Osteoblast (primary cell): ENCODE data around the gene TNFSF12. TPM values are rescaled to one million over a fixed set of nuclear protein-coding genes. Genes with fewer than 3 reads are reported as not detected.

Experiments used
- DNase-seq: peaks from one replicate; pipeline ENCODE4 v3.0.0; 2011; ENCODE audit warnings: low spot score, mixed read lengths; ENCODE audit not compliant: insufficient read length; ENCODE audit errors: missing footprints
- H2AFZ ChIP-seq: 2 replicates; pipeline ENCODE4 v1.6.0; 2011; ENCODE audit warnings: mild to moderate bottlenecking, low read length
- H3K27ac ChIP-seq: 2 replicates; pipeline ENCODE4 v1.5.1; 2011; ENCODE audit warnings: mild to moderate bottlenecking, low read depth, low read length, moderate library complexity
- H3K27me3 ChIP-seq: 2 replicates; pipeline ENCODE4 v1.6.0; 2012; ENCODE audit warnings: mild to moderate bottlenecking, control low read depth, inconsistent platforms, low read length, moderate library complexity; ENCODE audit not compliant: insufficient read depth
- H3K36me3 ChIP-seq: 2 replicates; pipeline ENCODE4 v1.5.1; 2011; ENCODE audit warnings: mild to moderate bottlenecking, low read length, control low read depth, moderate library complexity; ENCODE audit not compliant: insufficient read depth
- H3K4me1 ChIP-seq: 2 replicates; pipeline ENCODE4 v1.5.1; 2011; ENCODE audit warnings: mild to moderate bottlenecking, low read length, control low read depth, moderate library complexity; ENCODE audit not compliant: insufficient read depth
- H3K4me2 ChIP-seq: 2 replicates; pipeline ENCODE4 v1.6.0; 2011; ENCODE audit warnings: mild to moderate bottlenecking, low read length; ENCODE audit not compliant: insufficient read depth
- H3K4me3 ChIP-seq: fragments of 200-600 bp; sonication (generic); 3 replicates; pipeline ENCODE4 v1.5.1; 2012; ENCODE audit warnings: mild to moderate bottlenecking, low read length, inconsistent platforms; ENCODE audit not compliant: insufficient read depth
- H3K79me2 ChIP-seq: 2 replicates; pipeline ENCODE4 v1.6.0; 2012; ENCODE audit warnings: mild to moderate bottlenecking, low read length, control low read depth, inconsistent platforms; ENCODE audit not compliant: insufficient read depth
- H3K9me3 ChIP-seq: 2 replicates; pipeline ENCODE4 v1.5.1; 2011; ENCODE audit warnings: low read depth, low read length, control low read depth
- H4K20me1 ChIP-seq: 2 replicates; pipeline ENCODE4 v1.6.0; 2012; ENCODE audit warnings: mild to moderate bottlenecking, low read length, control low read depth; ENCODE audit not compliant: insufficient read depth
- CTCF ChIP-seq: IDR thresholded peaks from 2 replicates; pipeline ENCODE4 v1.5.1; 2011; ENCODE audit warnings: mild to moderate bottlenecking, low read depth, low read length, moderate library complexity; ENCODE audit errors: extremely low read depth
- total RNA-seq: library from RNA; depleted of rRNA; stranded (reverse); fragments of >200 nt; gene quantifications from 2 replicates; pipeline ENCODE4 v1.2.3, GENCODE V29; 2012

Gene TNFSF12
- total RNA-seq, 1 donor = 11.2 TPM

- peaks cover 30% of the 10 kb centered on the region for H3K4me1 ChIP-seq
- TF ChIP-seq CTCF = no peak
- no peak overlapping the region for H3K4me2 ChIP-seq
Measured at GRCh38 chr17:7559320-7560171, 10.7 kb downstream of the TNFSF12 start.

GRCh38 chr17:7560172-7561027 lies 11.5 kb downstream of the TNFSF12 start:
- Histone ChIP-seq H2AFZ (peak overlapping the region; percentile 95), H3K36me3 (peaks cover 16% of the 10 kb centered on the region), H3K79me2 (peaks cover 38% of the 10 kb centered on the region), H3K4me1 (peaks cover 30% of the 10 kb centered on the region), H3K4me3 (peak overlapping the region; percentile 89), H3K27me3 (no peaks in the 10 kb centered on the region), H4K20me1 (peaks cover 16% of the 10 kb centered on the region), H3K9me3 (no peaks in the 10 kb centered on the region), H3K4me2 (peak overlapping the region; percentile 100), H3K27ac (no peak overlapping the region)
- peak; percentile 95 for DNase-seq
- TF ChIP-seq CTCF = peak; percentile 64

More at GRCh38 chr17:7559320-7560171, 10.7 kb downstream of the TNFSF12 start:
- no peak overlapping the region for H2AFZ ChIP-seq
- H3K79me2 ChIP-seq = peaks cover 30% of the 10 kb centered on the region
- no peaks in the 10 kb centered on the region for H3K9me3 ChIP-seq
- H3K27ac ChIP-seq = no peak overlapping the region
- H3K27me3 ChIP-seq = no peaks in the 10 kb centered on the region
- no peak for DNase-seq
- H3K4me3 ChIP-seq = no peak overlapping the region
- H4K20me1 ChIP-seq = peaks cover 8% of the 10 kb centered on the region
- peaks cover 8% of the 10 kb centered on the region for H3K36me3 ChIP-seq

- Histone ChIP-seq H2AFZ (peak overlapping the region; percentile 95), H3K27me3 (no peaks in the 10 kb centered on the region), H3K36me3 (peaks cover 23% of the 10 kb centered on the region), H3K79me2 (peaks cover 42% of the 10 kb centered on the region), H3K4me2 (peak overlapping the region; percentile 100), H3K9me3 (no peaks in the 10 kb centered on the region), H3K4me1 (peaks cover 30% of the 10 kb centered on the region), H4K20me1 (peaks cover 16% of the 10 kb centered on the region), H3K27ac (peak overlapping the region; percentile 79), H3K4me3 (peak overlapping the region; percentile 89)
- DNase-seq = peak; percentile 99
- peak; percentile 70 for TF ChIP-seq CTCF
Measured at GRCh38 chr17:7561028-7561575, 12.2 kb downstream of the TNFSF12 start.
